Vagina (tissue), 2 donors: ENCODE measurements around the gene SLC9B1.

Experiments
- POLR2AphosphoS5 ChIP-seq, 2 donors: sonication (generic); formaldehyde crosslinking; IDR thresholded peaks; one replicate each; pipeline ENCODE4 v1.9.0; 2017; ENCODE audit warnings: antibody characterized with exemption in 2 of 2, mild to moderate bottlenecking in 2 of 2, low read depth in 1 of 2; ENCODE audit not compliant: insufficient read depth in 1 of 2
- TF ChIP-seq, protein P1 (sequence below), 3 experiments: fragments of 450-650 bp in 2 of 3; fragments of 200-600 bp in 1 of 3; sonication (generic) in 1 of 3; IDR thresholded peaks; one replicate each; pipeline ENCODE4 v1.5.1; 2017 to 2019; ENCODE audit warnings: antibody characterized with exemption in 3 of 3, mild to moderate bottlenecking in 2 of 3, moderate library complexity in 2 of 3

DNA sequence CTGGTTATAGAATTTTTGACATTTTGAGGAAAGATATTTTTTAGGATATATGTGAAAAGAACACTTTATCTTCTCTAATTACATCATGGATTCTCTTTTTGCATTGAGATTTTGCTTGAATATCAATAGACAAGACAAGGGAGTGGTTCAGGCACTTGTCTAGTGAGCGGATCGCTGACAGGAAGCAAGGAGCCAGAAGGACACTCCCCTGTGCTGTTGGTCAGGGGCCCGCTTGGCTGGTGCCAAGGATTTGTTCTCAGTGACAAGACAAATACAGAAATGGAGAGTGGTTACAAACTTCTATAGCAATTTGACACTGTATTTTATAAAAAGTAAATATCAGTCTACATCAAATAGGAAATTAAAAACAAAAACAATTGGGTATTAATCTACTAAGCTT is 60.0 kb downstream of the SLC9B1 start:
- TF ChIP-seq POLR2AphosphoS5 (IDR thresholded peaks at IDR 0.05; ENCODE audit: insufficient read depth in 1 of 2, low read depth in 1 of 2), result no peak
- TF ChIP-seq, protein P1, sequence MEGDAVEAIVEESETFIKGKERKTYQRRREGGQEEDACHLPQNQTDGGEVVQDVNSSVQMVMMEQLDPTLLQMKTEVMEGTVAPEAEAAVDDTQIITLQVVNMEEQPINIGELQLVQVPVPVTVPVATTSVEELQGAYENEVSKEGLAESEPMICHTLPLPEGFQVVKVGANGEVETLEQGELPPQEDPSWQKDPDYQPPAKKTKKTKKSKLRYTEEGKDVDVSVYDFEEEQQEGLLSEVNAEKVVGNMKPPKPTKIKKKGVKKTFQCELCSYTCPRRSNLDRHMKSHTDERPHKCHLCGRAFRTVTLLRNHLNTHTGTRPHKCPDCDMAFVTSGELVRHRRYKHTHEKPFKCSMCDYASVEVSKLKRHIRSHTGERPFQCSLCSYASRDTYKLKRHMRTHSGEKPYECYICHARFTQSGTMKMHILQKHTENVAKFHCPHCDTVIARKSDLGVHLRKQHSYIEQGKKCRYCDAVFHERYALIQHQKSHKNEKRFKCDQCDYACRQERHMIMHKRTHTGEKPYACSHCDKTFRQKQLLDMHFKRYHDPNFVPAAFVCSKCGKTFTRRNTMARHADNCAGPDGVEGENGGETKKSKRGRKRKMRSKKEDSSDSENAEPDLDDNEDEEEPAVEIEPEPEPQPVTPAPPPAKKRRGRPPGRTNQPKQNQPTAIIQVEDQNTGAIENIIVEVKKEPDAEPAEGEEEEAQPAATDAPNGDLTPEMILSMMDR (IDR thresholded peaks at IDR 0.05), result no peak
